OCI-LY1 (cell line): ENCODE measurements around the gene MOCS3.

Source experiments
- CTCF ChIP-seq: fragments of 200-600 bp; sonication (generic), shearing (Covaris generic); IDR thresholded peaks from 2 replicates; pipeline ENCODE4 v1.5.1; 2017; ENCODE audit warnings: mild to moderate bottlenecking, antibody characterized with exemption, low read length, moderate library complexity, mixed read lengths
- EZH2 ChIP-seq: fragments of 200-600 bp; sonication (generic), shearing (Covaris generic); IDR thresholded peaks from 2 replicates; pipeline ENCODE4 v1.8.0; 2017; ENCODE audit warnings: borderline replicate concordance, mixed run types, mild to moderate bottlenecking, antibody characterized with exemption, low read length, moderate library complexity, mixed read lengths

GRCh38 chr20:50958615-50959542 lies at the start of gene MOCS3:
- TF ChIP-seq CTCF: no peak
- no peak for TF ChIP-seq EZH2
